K562 (cell line): ENCODE measurements around the gene SLA2. TPM values are rescaled to one million over a fixed set of nuclear protein-coding genes. Genes with fewer than 3 reads are reported as not detected.
"Not testable (repeated sequence)": the region's sequence is repeated elsewhere in the genome, so short reads cannot be mapped to it uniquely, and the experiment has no call there.

ENCODE experiments used
- ATAC-seq: fragments of 200-7000 bp; cut with Tn5 transposase; 3 replicates; pipeline ENCODE4 v1.9.1; 2020; ENCODE audit warnings: moderate library complexity
- BruUV-seq: library from RNA; stranded (reverse); fragments of 400-500 nt; replicated peaks from 2 replicates; lab custom pipeline; 2021; lab: Mats Ljungman, UMichigan
- CTCF ChIA-PET: fragments of 300-600 bp; formaldehyde crosslinking; extraction: SDS; loops from one replicate; lab custom pipeline; 2021; ENCODE audit warnings: low intra/inter-chr PET ratio; lab: Yijun Ruan, JAX
- POLR2A ChIA-PET: fragments of 300-600, 350-650 bp; sonication (Branson Sonifier 250); formaldehyde crosslinking; extraction: SDS; loops from one replicate; lab custom pipeline; 2021; ENCODE audit warnings: antibody characterized with exemption, inconsistent platforms; lab: Yijun Ruan, JAX
- DNase-seq, 4 experiments: peaks; one replicate each; pipeline versions ENCODE4 v3.0.0 to v3.0.0-alpha.2; 2011 to 2018; ENCODE audit warnings: low spot score in 3 of 4, mixed read lengths in 3 of 4; ENCODE audit errors: extremely low read depth in 1 of 4
- FAIRE-seq: peaks from 2 replicates; lab custom pipeline; 2011; peaks lifted over from hg19 to GRCh38; lab: Jason Lieb, UNC
- H2AFZ ChIP-seq: 2 replicates; pipeline ENCODE4 v1.6.0; 2011; ENCODE audit warnings: low read depth, low read length, control low read depth, inconsistent platforms
- H3K27ac ChIP-seq: fragments of 200-600 bp; 3 replicates; pipeline ENCODE4 v1.8.0; 2011; ENCODE audit warnings: low read depth, mild to moderate bottlenecking, control low read depth, inconsistent platforms, low read length, moderate library complexity, mixed read lengths; ENCODE audit errors: extremely low read depth
- H3K27me3 ChIP-seq, 2 experiments: fragments of 300-600 bp in 1 of 2; 2 replicates in 1 of 2; 3 replicates in 1 of 2; pipeline versions ENCODE4 v1.6.0 to v1.8.0; 2011; ENCODE audit warnings: inconsistent platforms in 2 of 2, low read length in 2 of 2, mild to moderate bottlenecking in 1 of 2, mixed read lengths in 1 of 2, moderate library complexity in 1 of 2; ENCODE audit not compliant: control insufficient read depth in 2 of 2, insufficient read depth in 2 of 2
- H3K36me3 ChIP-seq: fragments of 300-600 bp; 3 replicates; pipeline ENCODE4 v1.8.0; 2011; ENCODE audit warnings: mild to moderate bottlenecking, low read length, inconsistent platforms; ENCODE audit not compliant: control insufficient read depth, insufficient read depth
- H3K4me1 ChIP-seq, 2 experiments: fragments of 200-600 bp in 1 of 2; replicated peaks in 1 of 2; 2 replicates in 1 of 2; 3 replicates in 1 of 2; pipeline versions ENCODE4 v1.5.1 to v1.8.0; 2011; ENCODE audit warnings: inconsistent platforms in 2 of 2, low read length in 2 of 2, mild to moderate bottlenecking in 1 of 2, mixed read lengths in 1 of 2, moderate library complexity in 1 of 2; ENCODE audit not compliant: control insufficient read depth in 2 of 2, insufficient read depth in 2 of 2
- H3K4me2 ChIP-seq: 2 replicates; pipeline ENCODE4 v1.6.1; 2011; ENCODE audit warnings: low read length, control low read depth, inconsistent platforms, mixed read lengths; ENCODE audit not compliant: insufficient read depth
- H3K4me3 ChIP-seq: fragments of 200-600 bp; sonication (generic), shearing (Covaris generic); 2 replicates; pipeline ENCODE4 v1.5.1; 2016; ENCODE audit warnings: control low read depth, inconsistent platforms
- H3K79me2 ChIP-seq: fragments of 200-600 bp; 3 replicates; pipeline ENCODE4 v1.8.0; 2011; ENCODE audit warnings: low read length, inconsistent platforms; ENCODE audit not compliant: control insufficient read depth, insufficient read depth
- H3K9ac ChIP-seq, 2 experiments: 2 replicates each; pipeline versions ENCODE4 v1.6.0 to v1.6.1; 2011; ENCODE audit warnings: low read depth in 2 of 2, low read length in 2 of 2, control low read depth in 1 of 2, inconsistent platforms in 1 of 2, mild to moderate bottlenecking in 1 of 2, mixed read lengths in 1 of 2; ENCODE audit not compliant: insufficient read depth in 1 of 2
- H3K9me1 ChIP-seq: one replicate; pipeline ENCODE4 v1.6.0; 2011; ENCODE audit warnings: inconsistent platforms, mild to moderate bottlenecking, low read length, moderate library complexity; ENCODE audit not compliant: control insufficient read depth, insufficient read depth
- H3K9me3 ChIP-seq: replicated peaks from 2 replicates; pipeline ENCODE4 v1.5.1; 2011; ENCODE audit warnings: low read depth, low read length, inconsistent platforms; ENCODE audit not compliant: control insufficient read depth, insufficient read depth
- H4K20me1 ChIP-seq: replicated peaks from 2 replicates; pipeline ENCODE4 v1.6.1; 2011; ENCODE audit warnings: low read length, inconsistent platforms, mixed read lengths; ENCODE audit not compliant: control insufficient read depth, insufficient read depth
- WGBS: fragments of 100-300 bp; shearing (Covaris generic); methylation state at CpG from one replicate; pipeline ENCODE4 v1.1.6; 2016; ENCODE audit warnings: low coverage, mixed read lengths; ENCODE audit not compliant: insufficient coverage; ENCODE audit errors: missing lambda C conversion rate; 5-methylcytosine and 5-hydroxymethylcytosine counted together
- in situ Hi-C: fragments of 300-500 bp; cut with MboI; formaldehyde crosslinking; loops from 4 replicates; pipeline ENCODE4 v1.15.0; 2018; ENCODE audit warnings: inconsistent platforms, mixed read lengths
- intact Hi-C: fragments of 100-400 bp; cut with micrococcal nuclease; formaldehyde crosslinking; loops from 2 replicates; pipeline ENCODE4 v1.14.2; 2022
- polyA plus RNA-seq, 8 experiments: library from polyadenylated mRNA; depleted of rRNA in 4 of 8; stranded (reverse) in 5 of 8; unstranded in 3 of 8; fragments of >200 nt; fragmentation: Nextera tagmentation in 2 of 8; fragmentation: Illumina TruSeq in 1 of 8; extraction: Ambion mirVana in 2 of 8; extraction: Trizol in 1 of 8; gene quantifications; 2 replicates each; pipeline versions ENCODE4 v1.2.1 to v1.2.3, GENCODE V29; 2011 to 2014; ENCODE audit warnings: inconsistent platforms in 1 of 8, missing spikeins in 1 of 8
- total RNA-seq, 7 experiments: library from RNA; depleted of rRNA in 6 of 7; stranded (reverse); fragments of >200 nt in 6 of 7; fragmentation: Illumina TruSeq in 2 of 7; extraction: Trizol in 2 of 7; gene quantifications; 2 replicates each; pipeline versions ENCODE4 v1.2.1 to v1.2.3, GENCODE V29; 2011 to 2021; ENCODE audit warnings: low replicate concordance in 1 of 7

Gene SLA2
- total and polyA plus RNA-seq, 9 of the 15 experiments (the other 6 are each of a cell fraction or from before 2014, with no cell fraction given), result 0.07 TPM; not detected in 7

GRCh38 chr20:36564726-36565121, 81.3 kb downstream of the SLA2 start:
- 28% methylated on average over 6 of the region's 6 CpGs for whole genome bisulfite sequencing
- in situ Hi-C loops, result not testable (repeated sequence)

GRCh38 chr20:36564078-36564725, 81.8 kb downstream of the SLA2 start:
- H3K79me2 ChIP-seq, H4K20me1 ChIP-seq, BruUV-seq, H2AFZ ChIP-seq, H3K4me1 ChIP-seq, H3K27ac ChIP-seq, H3K9me3 ChIP-seq, H3K36me3 ChIP-seq, H3K9ac ChIP-seq, H3K4me2 ChIP-seq, ATAC-seq, H3K4me3 ChIP-seq, FAIRE-seq, H3K9me1 ChIP-seq, H3K27me3 ChIP-seq, POLR2A ChIA-PET, DNase-seq, intact Hi-C loops, CTCF ChIA-PET, in situ Hi-C loops: not testable (repeated sequence)
- 33% methylated on average over 10 of the region's 13 CpGs for WGBS

More at GRCh38 chr20:36564726-36565121, 81.3 kb downstream of the SLA2 start:
- H3K4me2 ChIP-seq, H3K9me1 ChIP-seq, FAIRE-seq, H3K36me3 ChIP-seq, CTCF ChIA-PET, H3K27ac ChIP-seq, intact Hi-C loops, H3K4me3 ChIP-seq, H3K9me3 ChIP-seq, H3K79me2 ChIP-seq, H3K9ac ChIP-seq, H3K27me3 ChIP-seq, POLR2A ChIA-PET, H3K4me1 ChIP-seq, H2AFZ ChIP-seq, H4K20me1 ChIP-seq, ATAC-seq, DNase-seq, BruUV-seq: not testable (repeated sequence)
